GM18519 (cell line): Measurements from ENCODE around the gene MICA.
"Not testable (repeated sequence)": the region's sequence is repeated elsewhere in the genome, so short reads cannot be mapped to it uniquely, and the experiment has no call there.

Source experiments
- ATAC-seq: cut with Tn5 transposase; IDR thresholded peaks from one replicate; pipeline ENCODE4 v1.9.1; 2021; ENCODE audit warnings: mild to moderate bottlenecking, moderate library complexity; ENCODE audit not compliant: unreplicated experiment, low FRiP score

The MICA gene

DNA sequence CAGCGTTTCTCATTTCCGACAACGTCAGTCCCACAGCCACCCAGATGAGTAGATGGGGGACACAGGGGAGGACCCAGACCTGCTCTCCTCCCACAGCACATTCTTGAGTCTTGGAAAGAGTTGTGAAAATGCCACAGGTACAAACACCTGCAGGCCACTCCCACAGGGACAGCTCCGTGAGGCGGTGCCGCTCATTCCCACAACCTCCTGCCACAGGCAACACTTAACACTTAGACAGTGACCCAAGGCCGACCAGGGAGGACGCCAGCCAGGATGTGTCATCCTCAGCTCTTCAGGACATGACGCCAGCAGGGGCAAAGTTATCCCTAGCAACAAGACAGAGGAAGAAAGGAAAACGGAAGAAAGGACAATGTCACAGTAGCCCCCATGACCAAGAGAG, 23.5 kb upstream of the MICA start:
- ATAC-seq, result no peak

DNA sequence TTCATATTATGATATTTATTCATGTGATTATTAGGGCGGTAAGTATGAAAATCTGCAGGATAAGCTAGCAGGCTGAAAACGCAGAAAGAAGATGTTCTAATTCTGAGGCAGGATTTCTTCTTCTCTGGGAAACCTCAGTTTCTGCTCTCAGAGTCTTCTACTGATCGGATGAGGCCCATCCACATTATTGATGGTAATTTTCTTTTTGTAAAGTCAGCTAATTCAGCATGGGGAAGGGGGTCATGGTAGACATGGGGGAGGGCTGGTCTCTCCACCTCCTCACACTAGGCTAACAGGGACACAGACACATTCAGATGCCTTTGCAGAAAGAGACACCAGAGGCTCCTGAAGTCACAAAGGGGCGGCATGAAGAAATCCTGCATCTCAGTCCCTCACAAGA, 21.7 kb upstream of the MICA start:
- no peak for ATAC-seq

DNA sequence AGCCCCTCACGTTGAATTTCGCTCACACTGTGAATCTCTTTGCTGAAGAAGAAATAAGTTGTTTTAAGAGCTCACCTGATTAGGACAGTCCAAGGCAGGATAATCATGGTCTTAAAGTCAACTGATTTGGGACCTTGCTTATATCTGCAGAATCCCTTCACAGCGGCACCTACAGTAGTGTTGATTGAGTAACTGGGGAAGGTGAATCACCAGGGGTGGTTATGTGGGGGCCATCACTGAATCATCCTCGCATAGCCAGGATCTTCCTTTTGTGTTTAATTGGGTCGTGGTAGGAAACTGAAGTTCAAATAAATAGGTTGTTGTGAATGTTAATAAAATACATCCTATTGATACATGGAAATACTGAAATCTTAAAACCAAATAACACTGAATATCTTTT, 20.2 kb upstream of the MICA start:
- no peak for ATAC-seq

DNA sequence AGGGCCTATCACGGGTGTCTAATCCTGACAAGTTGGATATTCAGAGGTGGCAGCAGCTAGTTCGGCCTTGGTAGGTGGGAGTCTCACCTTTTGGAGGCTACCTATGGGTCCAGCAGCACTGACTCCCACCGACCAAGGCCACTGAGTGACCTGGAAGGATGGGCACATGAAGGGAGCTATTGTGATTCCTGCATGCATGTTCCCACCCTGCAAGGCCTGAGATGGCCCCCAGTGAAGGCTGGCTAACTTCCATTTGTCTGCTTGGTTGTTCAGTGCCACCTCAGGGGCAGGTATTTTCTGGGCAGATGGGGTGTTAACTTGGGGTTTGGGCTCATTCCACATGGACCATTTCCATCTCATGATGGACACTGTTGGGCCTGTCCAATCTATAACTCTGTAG, 18.4 kb upstream of the MICA start:
- ATAC-seq, result no peak

DNA sequence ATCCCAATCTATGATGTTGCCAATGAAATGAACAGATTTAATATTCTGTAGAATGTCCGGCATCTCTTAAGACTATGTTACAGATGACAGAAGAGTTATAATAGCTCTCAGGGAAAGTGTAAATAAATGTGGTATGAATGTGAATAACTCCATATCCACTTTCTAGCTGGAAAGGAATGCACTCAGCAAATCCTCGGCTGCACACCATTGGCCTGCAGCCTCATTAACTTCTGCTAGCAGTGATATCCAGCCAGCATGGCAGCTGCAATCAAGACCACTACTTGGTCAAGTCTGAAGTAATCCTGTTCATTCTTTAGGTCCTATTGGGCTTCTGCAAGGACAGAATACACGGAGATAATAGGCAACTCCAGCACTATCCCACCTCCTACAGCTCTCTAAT, 17.3 kb upstream of the MICA start:
- no peak for ATAC-seq

DNA sequence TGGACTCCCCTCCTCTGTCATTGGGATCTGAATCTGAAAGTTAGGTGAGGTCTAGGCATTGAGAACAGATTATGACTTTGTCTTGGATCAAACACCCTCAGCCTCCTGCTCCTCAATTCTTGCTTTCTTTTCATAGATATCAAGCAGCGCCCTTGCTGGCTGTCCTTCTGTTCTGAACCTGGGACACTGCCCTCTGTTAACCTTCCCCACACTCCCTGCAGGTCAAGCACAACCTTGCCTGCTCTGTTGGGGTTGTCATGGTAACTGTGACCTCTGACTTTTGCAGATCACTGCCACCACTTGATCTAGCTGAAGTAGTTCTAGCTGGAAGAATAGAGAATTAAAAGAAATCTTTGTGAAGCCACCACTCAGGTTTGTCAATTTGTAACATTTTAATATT, 16.4 kb upstream of the MICA start:
- no peak for ATAC-seq

DNA sequence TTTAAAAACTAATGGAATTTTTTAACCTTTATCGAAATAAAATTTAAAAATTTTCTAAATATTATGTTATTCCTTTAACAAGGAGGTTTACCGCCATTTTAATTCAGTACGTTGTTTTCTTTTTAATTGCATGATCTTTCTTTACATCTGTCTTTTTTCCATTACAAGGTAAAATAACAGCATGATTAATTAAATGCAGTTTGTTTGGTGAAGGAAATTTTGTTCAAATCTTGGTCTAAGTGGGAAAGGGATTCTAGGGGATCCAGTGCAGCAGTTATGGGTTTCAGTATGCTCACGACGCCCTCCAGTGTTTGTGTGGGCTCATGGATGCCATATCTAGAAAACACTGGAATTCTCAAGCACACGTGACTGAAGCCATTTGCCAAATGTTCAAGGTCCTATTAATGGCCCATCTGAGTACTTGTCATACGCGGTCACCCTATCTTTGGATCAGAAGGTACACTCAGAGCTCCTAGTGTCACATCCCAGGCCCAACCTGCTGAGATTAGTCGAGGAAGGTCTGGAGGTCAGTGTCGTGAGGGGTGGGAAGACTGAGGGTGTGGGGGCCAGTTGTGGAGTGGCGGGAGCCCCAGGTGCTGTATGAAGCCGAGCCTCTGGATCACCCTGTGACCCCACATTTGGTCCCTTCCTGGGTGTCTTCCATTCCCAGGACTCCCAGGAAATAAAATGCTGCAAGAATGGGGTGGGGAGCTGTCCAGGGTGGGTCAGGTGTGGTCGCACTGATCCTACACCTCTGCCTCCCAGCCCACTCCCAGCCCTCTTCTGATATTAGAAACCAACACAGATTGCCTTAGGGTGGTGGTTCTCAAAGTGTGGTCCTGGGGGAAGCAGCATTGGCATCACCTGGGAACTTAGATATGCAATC, 14.2 kb upstream of the MICA start:
- not testable (repeated sequence) for ATAC-seq

DNA sequence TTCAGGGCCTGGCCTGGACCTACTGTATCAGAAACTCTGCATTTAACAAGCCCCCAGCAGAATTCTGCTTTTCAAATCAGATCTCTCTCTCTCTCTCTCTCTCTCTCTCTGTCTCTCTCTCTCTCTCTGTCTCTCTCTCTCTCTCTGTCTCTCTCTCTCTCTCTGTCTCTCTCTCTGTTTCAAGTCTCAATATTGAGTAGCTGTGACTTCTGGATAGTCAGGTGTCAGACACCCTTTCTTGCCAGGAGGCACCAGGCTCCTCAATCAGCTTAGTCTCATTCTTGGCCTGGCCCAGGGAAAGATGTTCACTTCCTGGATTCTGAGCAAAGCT, 13.6 kb upstream of the MICA start:
- not testable (repeated sequence) for ATAC-seq

DNA sequence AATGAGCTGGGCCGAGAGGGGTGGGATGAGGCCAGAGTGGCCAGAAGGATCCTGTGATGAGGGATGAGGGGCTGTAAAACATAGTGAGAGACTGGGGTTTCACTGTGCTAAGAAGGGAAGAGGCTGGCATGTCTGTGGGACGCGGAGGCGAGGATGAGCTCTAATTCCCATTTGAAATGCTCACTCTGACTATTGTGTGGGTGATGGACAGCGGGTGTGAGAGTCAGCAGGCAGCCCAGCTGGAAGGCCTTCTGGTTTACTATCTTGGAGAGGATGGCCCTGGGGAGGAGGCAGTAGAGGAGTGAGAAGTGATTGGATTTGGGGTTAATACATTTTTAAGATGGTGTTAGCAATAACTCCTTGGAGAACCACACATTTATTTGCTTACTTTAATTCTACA, 9.5 kb upstream of the MICA start:
- no peak for ATAC-seq

DNA sequence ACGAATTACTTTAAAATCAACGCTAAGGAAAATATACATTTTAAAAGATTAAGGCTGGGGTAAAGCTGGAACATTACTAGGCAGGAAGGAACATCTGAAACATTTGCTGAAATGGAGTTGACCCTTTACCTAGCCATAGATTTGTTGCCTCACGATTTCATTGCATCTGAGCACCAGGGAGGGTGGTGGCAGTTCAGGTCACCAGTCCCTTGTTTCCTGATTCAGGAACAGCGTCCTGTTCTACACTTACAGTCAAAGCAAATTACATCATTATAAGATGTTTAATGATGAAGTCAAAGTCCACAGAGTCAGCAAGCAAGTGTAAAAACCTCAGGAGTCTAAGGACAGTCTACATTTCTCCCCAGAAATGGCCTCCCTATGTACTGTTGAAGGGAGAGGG, 9.0 kb upstream of the MICA start:
- ATAC-seq, result no peak

DNA sequence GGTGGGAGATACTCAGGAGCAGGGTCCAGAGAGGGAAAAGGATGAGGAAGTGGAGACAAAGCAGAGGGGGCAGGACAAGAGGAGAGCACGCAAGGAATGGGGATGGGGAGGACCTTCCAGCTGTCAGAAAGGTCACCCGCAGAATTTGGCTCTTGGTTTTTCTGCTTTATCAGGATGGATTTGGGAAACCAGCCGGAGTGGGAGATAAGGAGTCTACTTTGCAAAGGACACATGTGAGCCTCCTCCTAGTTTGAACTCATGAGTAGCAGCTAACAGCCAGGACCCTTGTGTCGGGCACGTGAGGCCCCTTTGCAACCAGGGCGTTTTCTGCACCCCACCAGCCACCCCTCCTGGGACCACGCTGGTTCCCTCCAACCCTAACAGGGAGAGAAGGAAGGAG, 7.6 kb upstream of the MICA start:
- ATAC-seq, result no peak

DNA sequence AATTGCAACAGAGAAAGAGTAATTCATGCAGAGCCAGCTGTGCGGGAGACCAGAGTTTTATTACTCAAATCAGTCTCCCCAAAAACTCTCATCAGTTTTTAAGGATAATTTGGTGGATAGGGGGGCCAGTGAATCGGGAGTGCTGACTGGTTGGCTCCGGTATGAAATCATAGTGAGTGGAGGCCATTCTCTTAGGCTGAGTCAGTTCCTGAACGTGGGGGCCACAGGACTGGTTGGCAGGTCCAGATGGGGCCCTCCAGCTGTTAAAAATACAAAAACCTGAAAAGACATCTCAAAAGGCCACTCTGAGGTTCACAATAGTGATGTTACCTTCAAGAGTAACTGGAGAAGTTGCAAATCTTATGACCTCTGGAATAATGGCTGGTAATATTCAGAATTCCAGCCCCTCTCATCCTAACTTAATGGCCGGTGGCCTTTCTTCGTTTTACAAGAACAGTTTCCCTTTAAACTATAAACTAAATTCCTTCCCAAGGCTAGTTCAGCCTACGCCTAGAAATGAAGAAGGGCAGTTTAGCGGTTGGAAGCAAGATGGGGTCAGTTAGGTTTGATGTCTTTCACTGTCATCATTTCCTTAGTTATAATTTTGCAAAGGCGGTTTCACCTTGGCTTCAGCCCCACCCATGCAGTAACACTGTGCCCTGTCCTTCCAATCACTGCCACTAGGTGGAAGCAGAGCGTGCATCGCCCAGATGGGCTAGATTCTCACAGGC, 6.8 kb upstream of the MICA start:
- ATAC-seq, result no peak

DNA sequence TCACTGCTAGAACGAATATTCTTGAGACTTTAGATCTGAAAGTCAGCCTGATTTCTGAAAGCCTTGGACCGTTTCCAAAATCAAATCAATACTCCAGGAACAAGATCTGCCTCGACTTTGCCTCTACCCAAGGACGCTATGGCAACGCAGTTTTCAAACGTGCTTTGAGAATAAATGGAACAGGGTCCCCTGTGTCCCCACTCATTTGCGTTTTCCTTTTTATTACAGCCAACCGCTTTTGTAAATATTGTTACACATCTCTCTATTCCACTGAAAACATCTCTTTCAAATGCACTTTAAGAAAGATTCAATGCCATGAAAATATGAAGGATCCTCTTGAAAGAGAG, 6.3 kb upstream of the MICA start:
- ATAC-seq, result not testable (repeated sequence)

DNA sequence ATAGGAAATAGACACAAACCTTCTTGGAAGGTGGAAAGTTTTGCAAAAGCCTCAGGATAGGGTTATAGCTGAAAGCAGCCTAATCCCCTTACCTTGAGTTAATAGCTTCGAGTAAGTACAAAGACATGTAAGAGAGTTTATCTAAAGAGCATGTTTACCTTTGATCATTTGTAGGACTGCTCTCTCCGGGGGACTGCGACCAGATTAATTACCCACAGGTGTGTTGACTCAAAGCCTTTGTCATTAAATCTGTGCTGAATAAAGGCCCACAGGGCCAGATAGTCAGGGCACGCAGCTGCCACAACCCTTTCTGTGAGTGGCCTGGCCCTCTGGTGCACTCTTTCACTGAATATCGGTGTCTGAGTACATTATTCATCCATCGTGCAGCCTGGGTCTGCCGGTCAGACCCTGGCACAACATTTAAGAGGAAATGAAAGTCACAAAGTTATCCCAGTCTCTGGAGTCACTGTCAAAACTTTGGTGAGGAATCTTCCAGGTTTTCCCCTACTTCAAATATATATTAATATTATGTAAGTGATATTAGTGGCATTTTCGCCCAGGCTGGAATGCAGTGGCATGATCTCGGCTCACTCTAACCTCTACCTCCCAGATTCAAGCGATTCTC, 5.4 kb upstream of the MICA start:
- no peak for ATAC-seq

DNA sequence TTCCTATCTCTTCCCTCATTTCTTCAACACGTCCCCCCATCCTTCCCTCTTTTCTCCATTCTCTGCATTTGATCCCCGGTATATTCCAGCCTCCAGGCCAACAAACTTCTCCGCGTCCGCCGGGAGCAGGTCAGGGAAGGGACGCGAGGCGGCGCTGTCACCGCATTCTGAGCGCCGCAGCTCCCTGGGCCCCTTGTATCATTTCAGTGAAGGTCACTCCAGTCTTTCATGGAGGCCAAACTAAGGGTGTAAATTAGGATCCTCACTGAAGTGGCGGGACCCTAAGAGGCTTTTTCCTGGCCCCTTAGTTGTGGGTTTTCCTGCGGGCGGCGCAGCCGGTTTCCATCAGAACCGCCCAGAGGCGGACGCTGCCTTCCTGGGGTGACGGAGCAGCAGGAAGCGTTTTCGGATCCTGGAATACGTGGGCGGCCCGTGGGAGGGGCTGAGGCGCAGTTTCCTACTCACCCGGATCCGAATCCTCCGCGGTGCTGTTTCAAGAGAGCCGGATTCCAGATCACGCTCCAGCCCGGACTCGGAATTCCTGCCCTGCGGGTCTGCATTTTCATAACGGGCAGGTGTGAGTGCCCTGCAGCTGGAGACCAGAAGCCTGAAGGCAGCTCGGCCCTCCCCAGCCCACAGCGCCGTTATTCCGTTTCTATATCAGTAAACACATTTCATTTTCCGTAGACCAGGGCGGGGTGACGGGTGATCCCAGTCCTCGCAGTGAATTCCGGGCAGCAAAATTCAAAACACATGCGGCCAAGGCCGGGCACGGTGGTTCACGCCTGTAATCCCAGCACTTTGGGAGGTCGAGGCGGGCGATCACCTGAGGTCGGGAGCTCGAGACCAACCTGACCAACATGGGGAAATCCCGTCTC, 3.6 kb upstream of the MICA start:
- ATAC-seq, result no peak

DNA sequence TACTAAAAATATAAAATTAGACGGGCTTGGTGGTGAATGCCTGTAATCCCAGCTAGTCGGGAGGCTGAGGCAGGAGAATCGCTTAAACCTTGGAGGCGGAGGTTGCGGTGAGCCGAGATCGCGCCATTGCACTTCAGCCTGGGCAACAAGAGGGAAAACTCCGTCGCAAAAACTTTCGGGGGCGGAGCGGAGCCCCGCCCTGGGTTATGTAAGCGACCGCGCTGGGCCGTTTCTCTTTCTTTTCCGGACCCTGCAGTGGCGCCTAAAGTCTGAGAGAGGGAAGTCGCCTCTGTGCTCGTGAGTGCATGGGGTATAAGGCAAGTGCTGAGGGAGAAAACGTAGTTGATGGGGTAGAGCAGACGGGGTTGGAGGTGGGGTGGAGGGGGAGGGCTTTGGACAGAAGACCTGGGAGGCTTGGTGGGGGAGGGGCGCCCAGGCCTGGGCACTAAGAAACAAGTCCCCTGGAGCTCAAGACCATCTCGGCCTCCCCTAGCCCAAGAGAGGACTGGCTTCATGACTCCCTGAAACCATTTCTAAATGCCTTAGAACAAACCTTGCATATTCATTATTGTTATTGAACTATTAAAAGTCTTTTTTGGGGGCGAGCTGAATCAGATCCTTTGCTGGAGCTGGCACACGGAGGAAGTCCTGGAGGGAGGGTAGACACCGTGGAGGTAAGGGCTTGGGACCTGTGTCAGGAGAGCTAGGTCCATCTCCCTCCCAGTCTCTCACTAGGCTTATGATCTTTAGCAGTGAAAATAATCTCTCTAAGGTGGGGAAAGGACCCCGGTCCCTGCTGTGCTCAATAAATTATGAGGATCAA, 2.7 kb upstream of the MICA start:
- ATAC-seq, result no peak

DNA sequence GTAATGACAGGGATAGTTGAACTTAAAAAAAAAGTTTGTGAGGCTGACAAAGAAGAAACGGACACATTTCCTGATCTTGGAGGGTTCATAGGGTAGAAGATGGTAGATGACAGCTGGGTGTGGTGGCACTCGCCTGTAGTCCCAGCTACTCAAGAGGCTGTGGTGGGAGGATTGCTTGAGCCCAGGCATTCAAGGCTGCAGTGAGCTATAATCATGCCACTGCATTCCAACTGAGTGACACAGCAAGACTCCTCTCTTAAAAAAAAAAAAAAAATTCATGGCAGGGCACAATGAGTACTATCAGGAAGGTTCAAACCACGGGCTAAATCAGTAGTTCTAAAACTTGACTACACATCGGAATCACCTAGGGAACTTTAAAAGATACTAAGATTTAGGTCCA, 2.0 kb upstream of the MICA start:
- no peak for ATAC-seq

DNA sequence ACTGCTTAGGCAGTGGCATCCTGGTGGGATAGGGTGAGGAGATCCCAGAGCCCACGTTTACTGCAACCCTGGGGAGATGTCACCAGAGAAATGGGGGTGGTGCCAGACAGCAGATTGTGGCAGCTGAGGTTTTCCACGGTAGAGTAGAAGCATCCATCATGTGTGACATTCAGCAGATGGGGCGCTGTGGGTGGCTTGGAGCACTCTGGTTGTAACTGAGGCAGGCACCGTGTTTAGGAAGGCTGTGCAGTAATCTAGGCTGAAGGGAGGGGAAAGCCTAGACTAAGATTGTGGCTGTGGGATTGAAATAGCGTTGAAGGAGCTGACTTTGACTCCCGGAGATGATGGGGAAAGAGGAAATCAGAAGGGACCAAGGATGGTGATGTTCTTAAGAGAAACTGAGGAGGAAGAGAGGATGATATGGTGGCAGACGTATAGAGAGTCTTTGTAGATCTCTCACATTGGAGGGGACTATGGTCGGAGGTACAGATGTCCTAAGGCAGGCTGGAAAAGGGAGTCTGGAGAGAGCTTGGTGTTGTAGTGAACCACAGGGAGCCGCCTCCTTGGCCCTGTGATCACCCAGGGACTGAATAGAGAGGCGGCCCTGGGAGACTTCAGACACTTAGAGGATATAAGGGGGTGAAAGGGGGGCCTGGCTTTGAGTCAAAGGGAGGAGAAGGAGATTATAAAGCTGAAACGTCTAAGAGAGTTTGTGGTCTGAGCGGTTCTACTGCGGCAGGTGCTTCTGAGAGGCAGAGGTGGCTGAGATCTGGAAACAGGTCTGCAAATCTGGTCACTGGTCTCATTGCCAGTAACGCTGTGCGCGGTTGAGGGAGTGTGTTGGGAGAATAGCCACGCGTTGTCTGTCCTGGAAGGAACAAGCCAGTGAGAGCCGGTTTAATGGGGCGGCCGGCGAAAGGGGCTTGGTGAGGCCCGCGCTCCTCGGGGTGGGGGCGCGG, 792 bp upstream of the MICA start:
- no peak for ATAC-seq

DNA sequence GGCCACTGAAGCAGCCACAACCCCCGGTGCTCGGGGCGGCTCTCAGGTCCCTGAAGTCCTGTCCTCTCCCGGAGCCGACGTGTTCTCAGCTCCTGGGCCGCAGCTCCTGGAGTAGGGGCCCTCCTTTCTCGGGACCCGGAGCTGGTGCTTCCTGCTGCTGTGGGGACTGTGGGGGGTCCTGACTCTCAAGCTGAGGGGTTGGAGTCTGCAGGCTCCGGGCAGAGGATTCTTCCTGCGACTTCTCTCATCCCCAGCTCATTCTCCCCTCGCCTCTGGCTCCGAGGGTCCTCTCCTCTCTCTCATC, 618 bp downstream of the MICA start:
- not testable (repeated sequence) for ATAC-seq
